GM18520 (cell line): ENCODE measurements around the gene TIMMDC1.
"Not testable (repeated sequence)": the region's sequence is repeated elsewhere in the genome, so short reads cannot be mapped to it uniquely, and the experiment has no call there.

Experiments
- ATAC-seq: cut with Tn5 transposase; IDR thresholded peaks from one replicate; pipeline ENCODE4 v1.9.1; 2021; ENCODE audit not compliant: unreplicated experiment

The TIMMDC1 gene

GRCh38 chr3:119553823-119554415 lies 55.6 kb downstream of the TIMMDC1 start:
- no peak for ATAC-seq

GRCh38 chr3:119555309-119555735 lies 57.0 kb downstream of the TIMMDC1 start:
- ATAC-seq = no peak

- no peak for ATAC-seq
Measured at GRCh38 chr3:119555929-119556328, 57.6 kb downstream of the TIMMDC1 start.

- no peak for ATAC-seq
Measured at GRCh38 chr3:119557192-119557876, 59.0 kb downstream of the TIMMDC1 start.

GRCh38 chr3:119557877-119558269 lies 59.5 kb downstream of the TIMMDC1 start:
- ATAC-seq = no peak

- ATAC-seq = no peak
Measured at GRCh38 chr3:119558626-119559317, 60.4 kb downstream of the TIMMDC1 start.

- ATAC-seq = peak; percentile 24
Measured at GRCh38 chr3:119559441-119559963, 61.2 kb downstream of the TIMMDC1 start, which contains the start of gene CD80. Gene CD80 (minus strand): TSS chr3:119559614. CDS start chr3:119557728, 1,886 bp downstream.

GRCh38 chr3:119560160-119560559 lies 61.8 kb downstream of the TIMMDC1 start:
- no peak for ATAC-seq

DNA sequence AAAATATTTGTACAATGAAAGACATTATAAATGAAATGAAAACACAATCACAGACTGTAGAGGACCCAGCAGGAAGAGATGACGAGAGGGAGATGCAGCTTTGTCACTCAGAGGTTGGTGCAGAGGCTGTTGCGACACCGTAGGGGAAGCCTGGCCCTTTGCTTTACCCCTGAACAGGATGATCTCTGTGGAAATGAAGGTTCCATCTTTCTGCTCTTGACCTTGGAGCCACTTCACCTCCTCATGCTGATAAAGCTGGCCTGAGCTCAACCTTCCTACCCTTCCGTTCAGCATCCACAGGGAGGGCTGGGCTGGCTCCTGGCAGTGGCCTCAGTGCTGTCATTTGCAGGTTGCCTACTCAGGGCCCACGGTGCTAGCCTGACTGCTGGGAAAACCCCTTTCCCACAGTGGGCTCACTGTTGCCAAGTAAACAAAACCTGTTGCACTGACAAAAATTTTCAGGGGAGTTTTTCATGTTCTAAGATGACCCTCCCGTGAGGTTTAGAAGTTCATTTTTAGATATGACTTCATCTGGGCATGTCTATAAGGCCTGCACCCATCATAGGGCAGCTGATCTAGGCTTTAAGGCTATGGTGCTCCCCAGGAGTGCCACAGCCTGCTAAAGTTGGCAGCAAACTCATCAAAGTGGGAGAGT lies 64.1 kb downstream of the TIMMDC1 start:
- peak; percentile 76 for ATAC-seq

GRCh38 chr3:119563334-119563733 lies 65.0 kb downstream of the TIMMDC1 start:
- ATAC-seq = not testable (repeated sequence)

DNA sequence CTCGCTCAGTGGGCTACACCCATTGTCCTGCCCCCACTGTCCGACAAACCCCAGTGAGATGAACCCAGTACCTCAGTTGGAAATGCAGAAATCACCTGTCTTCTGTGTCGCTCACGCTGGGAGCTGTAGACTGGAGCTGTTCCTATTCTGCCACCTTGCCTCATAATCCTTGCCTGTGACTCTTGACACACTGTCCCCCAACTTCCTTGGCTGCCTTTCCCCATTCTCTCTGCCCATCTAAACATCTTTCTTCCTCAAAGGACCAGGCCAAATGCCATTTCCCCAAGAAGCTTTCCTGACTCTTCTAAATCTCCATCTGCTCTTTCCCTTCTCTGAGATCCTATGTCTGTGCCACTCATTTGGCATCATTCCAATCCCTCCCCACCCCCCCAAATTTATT lies 70.8 kb downstream of the TIMMDC1 start:
- ATAC-seq = no peak

DNA sequence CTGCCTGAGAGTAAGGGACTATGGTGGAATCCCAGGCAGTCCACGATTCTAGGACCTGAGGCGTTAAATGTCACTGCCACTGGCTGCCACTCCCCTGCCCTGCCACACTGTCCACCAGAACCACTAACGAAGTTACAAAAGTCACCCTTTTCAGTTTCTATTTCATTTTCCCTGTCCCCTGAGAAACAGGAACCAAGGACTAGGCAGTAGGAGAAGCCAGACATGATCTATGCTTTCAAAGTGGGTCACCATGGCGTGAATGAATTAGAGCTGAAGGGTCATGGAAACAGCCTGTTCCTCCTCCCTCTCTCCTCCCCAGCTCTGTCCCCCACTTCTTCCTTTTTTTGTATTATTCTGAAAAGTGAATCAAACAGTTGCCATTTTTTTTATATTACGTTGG lies 71.9 kb downstream of the TIMMDC1 start:
- ATAC-seq = no peak

- ATAC-seq = no peak
Measured at GRCh38 chr3:119571230-119571629, 72.9 kb downstream of the TIMMDC1 start.

DNA sequence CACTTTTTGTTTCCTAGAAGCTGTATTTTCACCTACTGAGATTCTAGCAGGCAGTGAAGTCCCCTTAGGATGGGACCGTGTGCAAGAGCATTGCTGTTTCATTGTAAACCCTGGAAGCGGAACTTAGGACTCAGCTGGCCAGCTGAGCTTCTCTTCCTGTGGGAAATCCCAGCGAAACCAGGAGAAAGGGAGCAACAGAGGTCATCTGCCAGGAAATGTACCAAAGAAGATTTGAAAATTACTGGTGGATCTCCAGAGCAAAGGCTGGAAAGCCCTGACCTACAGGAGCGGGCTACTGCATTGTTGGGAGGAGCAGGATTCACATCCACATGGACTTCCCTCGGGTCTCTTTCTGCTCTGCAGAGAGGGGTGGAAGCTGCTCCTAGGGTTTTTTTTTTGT lies 73.3 kb downstream of the TIMMDC1 start:
- ATAC-seq = no peak
